Measurements from ENCODE around the gene MAN2A2.

DNA sequence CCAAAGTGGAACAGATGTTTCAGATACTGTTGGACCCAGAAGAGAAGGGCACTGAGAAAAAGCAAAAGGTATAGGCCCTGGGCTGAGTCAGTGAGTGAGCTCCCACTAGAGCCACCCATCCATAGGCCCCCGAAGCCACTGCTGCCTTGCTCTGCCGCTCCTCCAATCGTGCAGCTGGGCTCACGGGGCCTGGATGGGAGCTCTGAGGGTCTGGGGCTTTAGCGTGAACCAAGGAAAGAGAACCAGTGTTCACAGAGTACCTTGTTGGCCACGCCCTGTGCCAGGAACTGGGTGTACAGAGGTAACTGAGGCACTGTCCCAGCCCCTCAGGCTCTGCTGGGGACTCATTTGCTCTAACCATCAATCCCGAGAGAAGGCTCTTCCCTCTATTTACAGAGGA lies 36.7 kb downstream of the MAN2A2 start:
- TF ChIP-seq CTCF (IDR thresholded peaks at IDR 0.05; ENCODE audit: poor library complexity), result no peak
- no peak for TF ChIP-seq EZH2 (IDR thresholded peaks at IDR 0.05; ENCODE audit: borderline replicate concordance)

All from hepatocyte (in vitro differentiated cells).